ENCODE data around the gene SLC46A2.

DNA sequence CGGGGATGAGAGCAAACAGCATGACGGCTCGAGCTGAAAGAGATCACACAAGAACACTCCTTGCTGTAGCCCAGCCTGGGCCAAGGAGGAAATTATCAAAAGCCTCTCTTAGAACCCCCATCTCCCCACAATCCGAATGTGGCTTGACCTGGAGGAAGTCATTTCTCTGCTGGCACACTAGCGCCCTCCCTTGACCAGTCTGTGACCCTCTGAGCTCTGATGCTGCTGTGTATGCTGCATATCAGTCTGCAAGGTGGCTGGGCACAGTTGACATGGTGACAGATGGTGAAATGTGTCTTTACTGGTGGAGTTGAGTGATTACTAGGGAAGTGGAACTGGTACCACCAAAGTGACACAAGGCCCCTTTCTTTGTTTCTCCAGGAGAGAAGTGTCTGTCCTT lies 3.3 kb downstream of the SLC46A2 start:
- TF ChIP-seq, protein P1, sequence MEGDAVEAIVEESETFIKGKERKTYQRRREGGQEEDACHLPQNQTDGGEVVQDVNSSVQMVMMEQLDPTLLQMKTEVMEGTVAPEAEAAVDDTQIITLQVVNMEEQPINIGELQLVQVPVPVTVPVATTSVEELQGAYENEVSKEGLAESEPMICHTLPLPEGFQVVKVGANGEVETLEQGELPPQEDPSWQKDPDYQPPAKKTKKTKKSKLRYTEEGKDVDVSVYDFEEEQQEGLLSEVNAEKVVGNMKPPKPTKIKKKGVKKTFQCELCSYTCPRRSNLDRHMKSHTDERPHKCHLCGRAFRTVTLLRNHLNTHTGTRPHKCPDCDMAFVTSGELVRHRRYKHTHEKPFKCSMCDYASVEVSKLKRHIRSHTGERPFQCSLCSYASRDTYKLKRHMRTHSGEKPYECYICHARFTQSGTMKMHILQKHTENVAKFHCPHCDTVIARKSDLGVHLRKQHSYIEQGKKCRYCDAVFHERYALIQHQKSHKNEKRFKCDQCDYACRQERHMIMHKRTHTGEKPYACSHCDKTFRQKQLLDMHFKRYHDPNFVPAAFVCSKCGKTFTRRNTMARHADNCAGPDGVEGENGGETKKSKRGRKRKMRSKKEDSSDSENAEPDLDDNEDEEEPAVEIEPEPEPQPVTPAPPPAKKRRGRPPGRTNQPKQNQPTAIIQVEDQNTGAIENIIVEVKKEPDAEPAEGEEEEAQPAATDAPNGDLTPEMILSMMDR (IDR thresholded peaks at IDR 0.05): no peak
- no peak for TF ChIP-seq POLR2A (IDR thresholded peaks at IDR 0.05)
